ENCODE data around the gene ISCU.

GRCh38 chr12:108514468-108514972, 47.9 kb upstream of the ISCU start:
- TF ChIP-seq JUN (IDR thresholded peaks at IDR 0.05; ENCODE audit: low read depth, low read length) (no peak), POLR2A (IDR thresholded peaks at IDR 0.05; ENCODE audit: control extremely low read depth in 1 of 2, low read depth in 2 of 2, low read length in 2 of 2) (no peak), RFX5 (IDR thresholded peaks at IDR 0.05; ENCODE audit: borderline replicate concordance, low read depth, low read length) (no peak), NANOG (IDR thresholded peaks at IDR 0.05; ENCODE audit: insufficient read depth, low read depth, low read length, poor library complexity, severe bottlenecking) (no peak), GTF2F1 (IDR thresholded peaks at IDR 0.05; ENCODE audit: borderline replicate concordance, low read depth, low read length) (no peak), RAD21 (IDR thresholded peaks at IDR 0.05 in 1 of 2, conservative IDR thresholded peaks at IDR 0.05 in 1 of 2; ENCODE audit: low read depth in 2 of 2, low read length in 2 of 2) (no peak; a peak in 1 of 4 replicates), CEBPB (IDR thresholded peaks at IDR 0.05; ENCODE audit: low read depth, low read length) (no peak), CTCF (IDR thresholded peaks at IDR 0.05; ENCODE audit: control extremely low read depth in 1 of 3, insufficient read depth in 1 of 3, low read depth in 1 of 3, low read length in 3 of 3) (no peak), SP4 (IDR thresholded peaks at IDR 0.05; ENCODE audit: low read length) (no peak), HDAC6 (IDR thresholded peaks at IDR 0.05; ENCODE audit: low read depth, low read length) (no peak), EP300 (IDR thresholded peaks at IDR 0.05; ENCODE audit: borderline replicate concordance in 1 of 2, low read depth in 2 of 2, low read length in 2 of 2) (no peak)

All from H1 (cell line).